GM21529 (cell line): ENCODE measurements around the gene WNT3A.

Source experiments
- ATAC-seq: cut with Tn5 transposase; IDR thresholded peaks from one replicate; pipeline ENCODE4 v1.9.1; 2021; ENCODE audit not compliant: unreplicated experiment

WNT3A gene

DNA sequence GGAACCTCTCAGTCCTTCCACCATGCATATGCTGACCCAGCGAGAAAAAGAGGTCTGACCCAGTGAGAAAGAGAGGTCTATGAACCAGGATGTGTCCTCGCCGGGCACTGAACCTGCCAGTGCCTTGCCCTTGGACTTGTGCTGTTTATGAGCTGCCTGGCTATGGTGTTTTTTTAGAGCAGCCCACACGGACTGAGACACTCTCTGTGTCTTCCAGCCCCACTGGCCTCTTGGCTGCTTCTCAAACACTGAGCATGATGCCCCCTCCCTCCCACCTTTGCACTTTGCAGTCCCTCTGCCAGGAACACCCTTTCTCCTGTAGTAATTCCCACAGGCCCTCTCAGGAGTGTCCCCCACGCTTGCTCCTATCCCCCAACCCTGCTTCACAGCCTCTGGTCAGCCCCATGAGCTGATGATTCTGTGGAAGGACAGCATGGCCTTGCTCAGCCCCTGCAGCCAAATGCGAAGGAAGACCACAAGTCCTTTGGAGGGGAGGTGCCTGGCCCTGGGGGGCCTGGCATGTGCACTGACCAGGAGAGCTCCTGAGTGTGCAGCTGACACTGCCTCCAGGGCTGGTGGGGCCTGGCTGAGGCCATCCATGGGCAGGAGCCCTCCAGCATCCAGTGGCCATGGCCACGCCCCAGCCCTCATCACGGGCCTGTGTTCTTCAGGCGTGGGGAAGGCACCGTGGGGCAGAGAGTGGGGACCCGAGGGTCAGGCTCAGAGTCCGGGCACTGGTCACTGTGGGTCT lies 23.8 kb downstream of the WNT3A start:
- ATAC-seq = no peak

DNA sequence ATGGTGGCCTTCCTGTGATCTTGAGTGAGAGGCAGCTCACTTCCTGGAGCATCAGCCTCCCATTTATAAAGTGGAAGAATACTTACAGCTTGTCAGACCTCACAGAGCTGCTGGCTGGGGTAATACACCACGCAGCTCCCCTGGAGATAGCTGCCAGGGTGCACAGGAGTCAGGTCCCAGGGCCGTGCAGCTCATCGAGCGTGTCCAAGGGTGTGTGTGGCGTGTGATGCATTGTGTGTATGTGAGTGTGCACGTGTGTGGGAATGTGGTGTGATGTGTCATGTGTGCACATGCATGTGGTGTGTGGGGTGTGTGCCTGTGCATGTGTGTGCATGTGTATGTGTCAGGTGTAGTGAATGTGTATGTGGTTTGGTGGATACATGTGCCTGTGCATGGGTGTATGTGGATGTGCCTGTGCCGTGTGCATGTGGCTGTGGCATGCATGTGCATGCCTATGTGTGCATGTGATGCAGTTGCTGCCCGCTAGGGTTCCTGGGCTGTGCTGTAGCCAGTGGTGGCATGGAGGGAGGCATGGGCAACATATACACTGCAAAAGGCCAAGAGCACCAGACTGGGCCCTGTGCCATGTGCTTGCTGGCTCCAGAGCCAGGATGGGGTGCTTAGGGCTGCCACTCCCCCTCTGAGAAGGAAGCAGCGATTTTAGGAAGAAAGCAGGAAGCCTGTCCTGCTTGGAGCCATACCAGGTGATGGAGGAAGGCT lies 24.6 kb downstream of the WNT3A start:
- ATAC-seq = no peak

DNA sequence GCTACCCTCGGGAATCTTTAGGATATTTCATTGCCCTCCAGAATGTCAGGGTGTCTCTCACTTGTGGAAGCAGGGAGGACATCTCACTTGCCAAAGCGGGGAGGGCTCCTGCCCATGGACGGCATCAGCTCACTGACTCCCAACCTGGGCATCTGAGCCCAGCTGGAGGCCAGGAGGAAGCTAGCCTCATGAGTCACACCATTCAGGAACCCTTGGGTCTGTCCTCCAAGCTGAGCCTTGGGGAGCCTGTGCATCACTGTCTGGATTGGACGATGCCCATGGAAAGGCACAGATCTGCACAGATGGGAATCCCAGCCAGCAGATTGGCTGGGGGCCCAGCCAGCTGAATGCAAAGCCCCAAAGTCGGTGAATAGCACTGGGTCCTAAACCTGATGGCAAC lies 25.2 kb downstream of the WNT3A start:
- no peak for ATAC-seq

DNA sequence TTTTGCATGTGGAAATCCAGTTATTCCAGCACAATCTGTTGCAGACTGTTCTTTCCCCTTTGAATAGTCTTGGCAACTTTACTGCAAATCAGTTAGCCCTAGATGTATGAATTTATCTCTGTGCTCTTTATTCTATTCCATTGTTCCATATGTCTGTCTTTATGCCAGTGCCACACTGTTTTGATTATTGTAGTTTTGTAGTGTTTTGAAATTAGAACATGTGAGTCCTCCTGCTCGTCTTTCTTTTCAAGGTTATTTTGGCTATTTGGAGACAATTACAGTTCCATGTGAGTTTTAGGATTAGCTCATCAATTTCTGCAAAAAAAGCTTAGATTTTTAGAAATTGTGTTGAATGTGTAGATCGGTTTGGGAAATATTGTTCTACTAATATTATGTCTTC lies 26.6 kb downstream of the WNT3A start:
- no peak for ATAC-seq

GRCh38 chr1:228034954-228035837 lies 28.4 kb downstream of the WNT3A start:
- ATAC-seq = no peak

DNA sequence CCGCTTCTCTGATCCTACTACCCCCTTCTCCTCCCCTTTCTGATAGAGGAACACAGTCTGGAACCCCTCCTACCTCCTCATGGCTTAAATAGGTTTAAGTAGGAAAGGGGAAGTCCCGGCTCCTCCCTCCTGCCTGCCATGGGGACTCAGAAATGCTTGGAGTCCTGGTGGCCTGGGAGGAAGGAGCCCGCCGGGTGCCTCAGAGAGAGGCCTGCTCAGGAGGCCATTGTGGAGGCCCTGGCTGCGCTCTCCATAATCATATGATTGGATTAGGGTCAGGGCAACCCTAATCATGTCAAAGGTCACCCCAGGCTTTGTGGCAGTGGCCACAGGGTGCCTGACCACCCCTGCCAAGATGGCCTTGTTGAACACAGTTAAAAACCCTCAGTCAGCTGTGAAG lies 29.0 kb downstream of the WNT3A start:
- no peak for ATAC-seq

GRCh38 chr1:228036701-228037231 lies 30.0 kb downstream of the WNT3A start:
- no peak for ATAC-seq

- peak; percentile 90 for ATAC-seq
Observed at GRCh38 chr1:228037401-228038386, 30.9 kb downstream of the WNT3A start.

DNA sequence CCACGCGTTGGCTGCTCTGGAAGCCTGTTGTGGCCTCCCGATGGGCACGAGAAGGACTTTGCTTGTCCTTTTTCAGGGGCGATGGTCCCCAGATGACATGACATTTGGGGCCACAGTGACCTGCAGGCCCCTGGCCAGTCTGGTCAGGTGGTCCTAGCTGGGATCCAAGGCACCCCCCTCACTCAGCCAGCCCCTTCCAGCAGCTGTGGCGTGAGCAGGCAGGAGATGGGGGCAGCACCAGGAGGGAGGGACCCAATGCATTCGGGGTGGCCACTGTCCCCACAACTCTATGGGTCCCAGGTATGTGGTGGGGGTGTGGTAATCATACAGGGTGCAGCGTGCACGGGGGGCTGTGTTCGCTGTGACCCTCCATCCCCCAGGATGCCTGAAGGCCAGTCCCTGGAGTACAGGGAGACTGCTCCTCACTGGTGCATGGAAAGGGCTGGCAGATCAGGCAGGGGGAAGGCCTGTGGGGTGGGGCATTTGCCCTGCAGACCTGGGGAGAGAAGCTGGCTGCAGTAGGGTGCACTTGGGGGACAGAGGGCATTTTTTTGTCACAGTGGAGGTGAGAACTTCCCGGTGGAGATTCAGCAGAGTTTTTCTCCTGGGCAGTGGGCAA lies 31.7 kb downstream of the WNT3A start:
- ATAC-seq = no peak

- ATAC-seq = no peak
Observed at GRCh38 chr1:228039006-228039903, 32.5 kb downstream of the WNT3A start.

GRCh38 chr1:228039986-228040385 lies 33.2 kb downstream of the WNT3A start:
- no peak for ATAC-seq

GRCh38 chr1:228041316-228041715 lies 34.5 kb downstream of the WNT3A start:
- ATAC-seq = no peak

- ATAC-seq = no peak
Observed at GRCh38 chr1:228042508-228042907, 35.7 kb downstream of the WNT3A start.

- no peak for ATAC-seq
Observed at GRCh38 chr1:228043281-228043848, 36.6 kb downstream of the WNT3A start.

DNA sequence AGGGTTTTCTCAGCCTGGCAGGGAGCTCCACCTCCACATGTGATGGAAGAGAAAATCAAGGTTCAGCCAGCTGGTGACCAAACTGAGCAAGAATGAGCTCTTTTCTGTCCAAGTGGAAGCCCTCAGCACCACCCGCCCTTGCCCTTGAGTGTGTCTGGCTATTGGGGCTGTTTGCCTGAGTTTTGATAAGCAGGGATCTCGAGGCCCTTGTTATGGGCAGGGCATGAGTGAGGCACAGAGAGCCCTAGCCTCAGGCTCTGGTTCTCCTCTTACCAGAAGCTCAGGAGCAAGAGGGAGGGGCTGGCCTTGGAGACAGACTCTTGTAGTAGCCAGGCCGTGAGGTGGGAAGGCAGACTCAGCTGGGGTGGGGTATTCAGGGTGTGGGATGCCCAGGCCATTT lies 38.2 kb downstream of the WNT3A start:
- no peak for ATAC-seq

GRCh38 chr1:228045405-228045804 lies 38.6 kb downstream of the WNT3A start:
- no peak for ATAC-seq

- ATAC-seq = no peak
Observed at GRCh38 chr1:228045871-228046270, 39.1 kb downstream of the WNT3A start.

DNA sequence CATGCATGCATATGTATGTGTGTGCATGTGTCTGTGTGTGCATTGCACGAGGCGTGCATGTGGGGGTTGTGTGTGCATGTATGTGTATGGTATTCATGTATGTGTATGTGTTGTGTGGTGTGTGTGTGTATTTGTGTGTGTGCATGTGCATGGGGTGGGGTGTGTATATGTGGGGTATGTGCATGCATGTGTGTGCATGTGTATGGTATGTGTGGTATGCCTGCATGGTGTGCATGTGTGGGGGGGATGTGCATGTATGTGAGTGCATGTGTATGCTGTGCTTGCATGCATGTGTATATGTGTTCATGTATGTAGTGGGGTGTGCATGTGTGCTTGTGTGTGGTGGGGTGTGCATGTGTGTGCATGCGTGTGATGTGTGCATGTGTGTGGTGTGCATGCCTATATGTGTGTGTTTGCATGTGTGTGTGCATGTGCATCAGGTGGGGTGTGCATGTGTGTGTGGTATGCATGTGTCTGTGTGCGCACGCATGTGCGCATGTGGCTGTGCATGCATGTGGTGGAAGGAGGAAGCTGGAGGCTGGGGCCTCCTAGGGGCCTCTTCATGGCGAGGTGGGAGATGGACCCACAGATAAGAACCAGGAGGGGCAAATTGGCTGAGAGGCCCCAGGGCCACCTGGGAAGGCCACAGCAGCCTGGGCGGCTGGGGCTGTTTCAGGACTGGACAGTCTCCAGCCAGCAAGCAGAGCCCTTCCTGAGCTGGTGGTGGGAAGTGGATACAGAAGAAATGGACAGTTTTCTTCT lies 39.8 kb downstream of the WNT3A start:
- ATAC-seq = no peak
